Mesenchymal stem cell (in vitro differentiated cells and primary cell): ENCODE results near the gene RPS15A.

Source experiments
- DNase-seq: peaks from one replicate; pipeline ENCODE4 v3.0.0-alpha.2; 2013
- H2AFZ ChIP-seq: one replicate; pipeline ENCODE4 v1.6.1; 2013; ENCODE audit warnings: low read depth, mild to moderate bottlenecking, control low read depth, inconsistent platforms, low read length, moderate library complexity
- H2AK5ac ChIP-seq: 2 replicates; pipeline ENCODE4 v1.6.1; 2013; ENCODE audit warnings: low read length, moderate library complexity, mild to moderate bottlenecking, inconsistent platforms; ENCODE audit not compliant: severe bottlenecking
- H2BK120ac ChIP-seq: one replicate; pipeline ENCODE4 v1.6.1; 2013; ENCODE audit warnings: low read depth, mild to moderate bottlenecking, inconsistent platforms, low read length, moderate library complexity
- H2BK12ac ChIP-seq, 2 experiments: one replicate each; pipeline ENCODE4 v1.6.1; 2013; ENCODE audit warnings: inconsistent platforms in 2 of 2, low read length in 2 of 2, mild to moderate bottlenecking in 2 of 2, moderate library complexity in 2 of 2, control low read depth in 1 of 2
- H2BK15ac ChIP-seq: one replicate; pipeline ENCODE4 v1.6.1; 2013; ENCODE audit warnings: mild to moderate bottlenecking, low read depth, inconsistent platforms; ENCODE audit not compliant: poor library complexity, severe bottlenecking
- H2BK5ac ChIP-seq: 2 replicates; pipeline ENCODE4 v1.6.1; 2013; ENCODE audit warnings: low read depth, mild to moderate bottlenecking, low read length, control low read depth, inconsistent platforms; ENCODE audit not compliant: poor library complexity, severe bottlenecking
- H3K14ac ChIP-seq, 2 experiments: one replicate each; pipeline ENCODE4 v1.6.1; 2013; ENCODE audit warnings: inconsistent platforms in 2 of 2, low read length in 2 of 2, control low read depth in 1 of 2, mild to moderate bottlenecking in 1 of 2, moderate library complexity in 1 of 2
- H3K18ac ChIP-seq, 2 experiments: one replicate each; pipeline ENCODE4 v1.6.1; 2013; ENCODE audit warnings: inconsistent platforms in 2 of 2, low read length in 2 of 2, control low read depth in 1 of 2, low read depth in 1 of 2, mild to moderate bottlenecking in 1 of 2
- H3K23ac ChIP-seq, 2 experiments: one replicate each; pipeline ENCODE4 v1.6.1; 2013; ENCODE audit warnings: inconsistent platforms in 2 of 2, low read length in 2 of 2, mild to moderate bottlenecking in 2 of 2, moderate library complexity in 2 of 2, control low read depth in 1 of 2
- H3K27ac ChIP-seq: 2 replicates; pipeline ENCODE4 v1.5.1; 2013; ENCODE audit warnings: mild to moderate bottlenecking, moderate library complexity, low read length, control low read depth, inconsistent platforms; ENCODE audit not compliant: poor library complexity, severe bottlenecking
- H3K27me3 ChIP-seq, 2 experiments: 2 replicates each; pipeline versions ENCODE4 v1.6.1 to v1.7.0; 2013; ENCODE audit warnings: low read length in 2 of 2, mild to moderate bottlenecking in 2 of 2, moderate library complexity in 2 of 2, control low read depth in 1 of 2, inconsistent platforms in 1 of 2; ENCODE audit not compliant: control insufficient read depth in 1 of 2, insufficient read depth in 1 of 2
- H3K36me3 ChIP-seq, 2 experiments: 2 replicates each; pipeline versions ENCODE4 v1.6.1 to v1.7.0; 2013; ENCODE audit warnings: low read length in 2 of 2, control low read depth in 1 of 2, inconsistent platforms in 1 of 2, low read depth in 1 of 2, mild to moderate bottlenecking in 1 of 2; ENCODE audit not compliant: insufficient read depth in 2 of 2, control insufficient read depth in 1 of 2
- H3K4ac ChIP-seq, 2 experiments: one replicate each; pipeline ENCODE4 v1.6.1; 2013; ENCODE audit warnings: inconsistent platforms in 2 of 2, low read length in 2 of 2, mild to moderate bottlenecking in 2 of 2, moderate library complexity in 2 of 2, control low read depth in 1 of 2, low read depth in 1 of 2
- H3K4me1 ChIP-seq: 2 replicates; pipeline ENCODE4 v1.6.1; 2013; ENCODE audit warnings: low read depth, low read length, control low read depth; ENCODE audit not compliant: control insufficient read depth, insufficient read depth
- H3K4me2 ChIP-seq: 2 replicates; pipeline ENCODE4 v1.6.1; 2013; ENCODE audit warnings: low read length, mild to moderate bottlenecking, inconsistent platforms; ENCODE audit not compliant: poor library complexity, severe bottlenecking
- H3K4me3 ChIP-seq, 2 experiments: 2 replicates each; pipeline versions ENCODE4 v1.5.1 to v1.7.0; 2013; ENCODE audit warnings: low read length in 2 of 2, mild to moderate bottlenecking in 2 of 2, control low read depth in 1 of 2, low read depth in 1 of 2; ENCODE audit not compliant: insufficient read depth in 1 of 2
- H3K79me1 ChIP-seq: replicated peaks from 2 replicates; pipeline ENCODE4 v1.6.1; 2013; ENCODE audit warnings: mild to moderate bottlenecking, control low read depth, low read length, inconsistent platforms; ENCODE audit not compliant: poor library complexity, severe bottlenecking
- H3K9ac ChIP-seq: 2 replicates; pipeline ENCODE4 v1.7.0; 2013; ENCODE audit warnings: mild to moderate bottlenecking, low read length, moderate library complexity
- H3K9me3 ChIP-seq: 2 replicates; pipeline ENCODE4 v1.7.0; 2013; ENCODE audit warnings: mild to moderate bottlenecking, low read length; ENCODE audit not compliant: control insufficient read depth
- H4K8ac ChIP-seq: one replicate; pipeline ENCODE4 v1.6.1; 2013; ENCODE audit warnings: inconsistent platforms, mild to moderate bottlenecking, low read length, moderate library complexity
- H4K91ac ChIP-seq: one replicate; pipeline ENCODE4 v1.6.1; 2013; ENCODE audit warnings: mild to moderate bottlenecking, low read length, inconsistent platforms
- WGBS: methylation state at CpG from one replicate; pipeline ENCODE4 v1.1.7; 2013; ENCODE audit warnings: mixed read lengths; 5-methylcytosine and 5-hydroxymethylcytosine counted together

RPS15A gene

GRCh38 chr16:18827890-18828289 is 37.8 kb upstream of the RPS15A start:
- Histone ChIP-seq H3K79me1 (peaks cover 11% of the 10 kb centered on the region), H3K4ac (no peak overlapping the region), H2BK15ac (no peak overlapping the region), H3K4me3 (no peak overlapping the region), H3K9me3 (no peaks in the 10 kb centered on the region), H2AFZ (no peak overlapping the region), H2BK12ac (no peak overlapping the region), H3K14ac (no peak overlapping the region), H3K23ac (no peak overlapping the region), H3K4me2 (no peak overlapping the region), H2BK120ac (no peak overlapping the region), H3K27ac (no peak overlapping the region), H4K91ac (no peak overlapping the region), H3K27me3 (no peaks in the 10 kb centered on the region), H3K36me3 (peaks cover 21 to 54% of the 10 kb centered on the region in 2 experiments), H3K18ac (no peak overlapping the region), H4K8ac (no peak overlapping the region), H3K9ac (no peak overlapping the region), H2BK5ac (no peak overlapping the region), H3K4me1 (no peaks in the 10 kb centered on the region), H2AK5ac (no peak overlapping the region)
- 91% methylated on average over 4 of the region's 4 CpGs for WGBS
- no peak for DNase-seq

- Histone ChIP-seq H4K8ac (no peak overlapping the region), H4K91ac (no peak overlapping the region), H3K4ac (no peak overlapping the region), H3K79me1 (peaks cover 14% of the 10 kb centered on the region), H2AFZ (no peak overlapping the region), H3K14ac (no peak overlapping the region), H3K36me3 (peaks cover 29 to 77% of the 10 kb centered on the region in 2 experiments), H3K9ac (no peak overlapping the region), H3K9me3 (no peaks in the 10 kb centered on the region), H3K27ac (no peak overlapping the region), H2BK5ac (no peak overlapping the region), H2AK5ac (no peak overlapping the region), H3K18ac (no peak overlapping the region), H3K4me3 (no peak overlapping the region), H2BK120ac (no peak overlapping the region), H3K23ac (no peak overlapping the region), H2BK12ac (no peak overlapping the region), H3K4me2 (no peak overlapping the region), H3K4me1 (peaks cover 1% of the 10 kb centered on the region), H3K27me3 (no peaks in the 10 kb centered on the region), H2BK15ac (no peak overlapping the region)
- 93% methylated on average over 3 of the region's 3 CpGs for WGBS
- no peak for DNase-seq
These were observed 26.2 kb upstream of the RPS15A start for GRCh38 chr16:18816286-18816685.

- H3K23ac ChIP-seq: no peak overlapping the region
- 96% methylated on average over 2 of the region's 3 CpGs for WGBS
- H3K79me1 ChIP-seq: peaks cover 11% of the 10 kb centered on the region
- H2AK5ac ChIP-seq: no peak overlapping the region
- H3K9me3 ChIP-seq: no peaks in the 10 kb centered on the region
- peaks cover 23 to 84% of the 10 kb centered on the region in 2 experiments for H3K36me3 ChIP-seq
- no peak overlapping the region for H4K91ac ChIP-seq
- H3K4ac ChIP-seq: no peak overlapping the region
- no peak for DNase-seq
- no peak overlapping the region for H3K4me3 ChIP-seq
- H3K27me3 ChIP-seq: no peaks in the 10 kb centered on the region
- no peak overlapping the region for H3K14ac ChIP-seq
- no peak overlapping the region for H3K18ac ChIP-seq
- no peak overlapping the region for H2BK120ac ChIP-seq
- H4K8ac ChIP-seq: no peak overlapping the region
- H3K27ac ChIP-seq: no peak overlapping the region
- no peak overlapping the region for H3K4me2 ChIP-seq
- H2BK5ac ChIP-seq: no peak overlapping the region
- H3K9ac ChIP-seq: no peak overlapping the region
- H2BK12ac ChIP-seq: no peak overlapping the region
- H2BK15ac ChIP-seq: no peak overlapping the region
- no peak overlapping the region for H2AFZ ChIP-seq
- H3K4me1 ChIP-seq: no peaks in the 10 kb centered on the region
These were observed 21.8 kb upstream of the RPS15A start for GRCh38 chr16:18811925-18812324.

GRCh38 chr16:18809165-18809564 is 19.0 kb upstream of the RPS15A start:
- WGBS: 97% methylated on average over 11 of the region's 13 CpGs
- H3K23ac ChIP-seq: no peak overlapping the region

More at GRCh38 chr16:18809165-18809564, 19.0 kb upstream of the RPS15A start:
- Histone ChIP-seq H2AK5ac (no peak overlapping the region), H2BK120ac (no peak overlapping the region), H2BK15ac (no peak overlapping the region), H2AFZ (no peak overlapping the region), H3K27me3 (no peaks in the 10 kb centered on the region), H3K4me2 (no peak overlapping the region), H3K4me1 (peaks cover 2% of the 10 kb centered on the region), H3K27ac (no peak overlapping the region), H3K4me3 (no peak overlapping the region), H2BK5ac (no peak overlapping the region), H3K14ac (no peak overlapping the region), H3K79me1 (peaks cover 15% of the 10 kb centered on the region), H3K9ac (no peak overlapping the region), H2BK12ac (no peak overlapping the region), H3K18ac (no peak overlapping the region), H4K8ac (no peak overlapping the region), H3K36me3 (peaks cover 17 to 71% of the 10 kb centered on the region in 2 experiments), H4K91ac (no peak overlapping the region), H3K9me3 (no peaks in the 10 kb centered on the region), H3K4ac (no peak overlapping the region)
- DNase-seq: no peak
